ENCODE results near the gene SDK1. TPM values are rescaled to one million over a fixed set of nuclear protein-coding genes. Genes with fewer than 3 reads are reported as not detected.

The SDK1 gene
- total RNA-seq, 2 experiments from 2014 or later = 0.10 to 0.17 TPM

DNA sequence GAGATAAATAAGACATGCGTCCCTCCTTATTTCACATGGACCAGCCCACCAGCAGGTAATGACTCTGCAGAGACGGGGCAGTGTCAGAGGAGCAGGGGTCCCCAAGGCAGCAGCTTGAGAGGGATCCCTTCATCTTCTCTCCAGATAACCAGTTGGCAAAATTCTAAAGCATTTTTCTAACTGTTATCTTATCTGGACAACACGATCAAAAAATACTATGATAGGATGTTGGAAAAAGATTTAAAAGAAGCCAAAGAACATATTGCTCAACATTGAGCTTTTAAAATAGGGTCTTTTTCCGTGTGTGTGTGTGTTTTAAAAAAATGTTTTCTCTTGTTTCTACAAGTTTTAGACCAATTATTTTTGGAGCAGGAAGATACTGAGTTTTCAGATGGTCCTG is 641.2 kb downstream of the SDK1 start:
- ChIA-PET CTCF (no interaction called here), POLR2A (no interaction called here)
- peaks cover 2% of the 10 kb centered on the region for H3K9me3 Mint-ChIP-seq

DNA sequence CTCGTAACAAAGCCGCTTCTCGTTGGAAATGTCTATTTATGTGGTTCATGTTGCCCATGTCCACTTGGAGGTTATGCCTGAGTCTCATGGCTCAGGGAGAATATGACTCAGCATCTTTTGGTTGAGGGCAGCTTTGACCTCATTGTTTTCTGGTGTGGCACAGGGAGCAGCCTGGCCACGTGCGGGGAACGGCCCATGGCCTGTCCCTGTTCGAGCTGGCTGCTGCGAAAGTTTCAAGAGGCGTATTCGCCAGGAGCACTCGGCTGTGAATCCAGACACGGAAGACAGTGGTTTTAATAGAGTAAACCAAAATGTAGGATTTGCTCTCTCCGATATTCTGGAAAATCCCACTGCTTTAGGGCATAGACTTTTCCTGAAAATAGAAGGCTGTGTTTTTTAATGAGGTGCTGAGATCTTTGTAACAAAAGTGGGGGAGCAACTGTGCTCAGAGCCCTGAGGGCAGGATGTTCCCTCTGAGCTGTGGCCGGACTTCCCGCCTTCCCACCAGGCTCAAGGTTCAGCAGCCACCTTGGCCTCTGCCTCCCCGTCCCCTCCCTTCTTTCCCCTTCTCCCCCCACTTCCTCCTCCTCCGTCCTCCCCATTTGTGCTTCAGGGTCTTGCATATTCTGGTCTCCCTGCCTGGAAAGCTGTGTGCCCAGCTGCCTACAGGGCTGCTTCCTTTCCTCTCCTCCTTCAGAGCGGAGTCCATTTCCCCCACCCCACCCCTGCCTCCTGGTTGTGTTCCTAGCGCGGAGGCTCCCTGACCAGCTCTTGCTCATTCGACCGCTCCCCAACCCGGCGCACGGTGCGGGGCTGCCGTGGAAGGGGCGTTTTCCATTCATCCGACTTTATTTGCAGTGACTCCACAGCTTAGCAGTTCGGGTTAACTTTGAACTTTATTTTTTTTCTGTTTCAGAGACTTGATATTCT is 642.0 kb downstream of the SDK1 start:
- no peaks in the 10 kb centered on the region for H3K36me3 Mint-ChIP-seq (ENCODE audit: low read depth)
- peaks cover 2% of the 10 kb centered on the region for H3K9me3 Mint-ChIP-seq
- ChIA-PET POLR2A (no interaction called here), CTCF (no interaction called here)
- no peak for DNase-seq
- H3K4me1 Mint-ChIP-seq = no peaks in the 10 kb centered on the region
- no peak overlapping the region for H3K27ac Mint-ChIP-seq
- H3K27me3 Mint-ChIP-seq = no peaks in the 10 kb centered on the region
- H3K4me3 Mint-ChIP-seq = no peak overlapping the region

More for the DNA sequence above, 641.2 kb downstream of the SDK1 start:
- no peak overlapping the region for H3K4me3 Mint-ChIP-seq
- no peaks in the 10 kb centered on the region for H3K27me3 Mint-ChIP-seq
- H3K27ac Mint-ChIP-seq = no peak overlapping the region
- no peaks in the 10 kb centered on the region for H3K4me1 Mint-ChIP-seq
- no peaks in the 10 kb centered on the region for H3K36me3 Mint-ChIP-seq (ENCODE audit: low read depth)
- DNase-seq = no peak

GRCh38 chr7:3943779-3944520 is 642.9 kb downstream of the SDK1 start:
- Mint-ChIP-seq H3K4me3 (no peak overlapping the region), H3K27ac (no peak overlapping the region), H3K27me3 (no peaks in the 10 kb centered on the region), H3K4me1 (no peaks in the 10 kb centered on the region), H3K36me3 (ENCODE audit: low read depth) (no peaks in the 10 kb centered on the region), H3K9me3 (peaks cover 2% of the 10 kb centered on the region)
- no peak for DNase-seq
- POLR2A ChIA-PET = no interaction called here
- CTCF ChIA-PET = no interaction called here

DNA sequence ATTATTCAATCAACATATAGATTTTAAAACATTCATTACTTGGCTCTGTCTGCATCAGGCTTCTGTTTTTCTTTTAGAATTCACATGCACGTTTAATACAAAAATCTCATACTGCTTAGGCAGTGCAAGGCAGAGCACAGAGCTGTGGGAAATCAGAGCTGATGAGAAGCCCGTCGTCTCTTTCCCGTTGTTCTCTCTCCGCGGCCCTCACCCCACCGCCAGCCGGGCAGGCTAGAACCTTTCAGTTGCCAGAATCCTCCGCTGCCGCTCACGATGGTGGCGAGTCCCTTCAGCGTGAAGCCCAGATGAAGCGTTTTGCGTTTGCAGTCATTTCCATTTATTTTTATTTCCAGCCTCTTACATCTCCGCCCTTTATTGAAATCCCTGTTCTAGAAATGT is 648.2 kb downstream of the SDK1 start:
- CTCF ChIA-PET = no interaction called here
- H3K27ac Mint-ChIP-seq = no peak overlapping the region
- POLR2A ChIA-PET = no interaction called here
- no peaks in the 10 kb centered on the region for H3K27me3 Mint-ChIP-seq
- H3K4me1 Mint-ChIP-seq = no peaks in the 10 kb centered on the region
- no peak for DNase-seq
- H3K4me3 Mint-ChIP-seq = no peak overlapping the region
- no peaks in the 10 kb centered on the region for H3K9me3 Mint-ChIP-seq
- no peaks in the 10 kb centered on the region for H3K36me3 Mint-ChIP-seq (ENCODE audit: low read depth)

- Mint-ChIP-seq H3K4me1 (no peaks in the 10 kb centered on the region), H3K9me3 (no peaks in the 10 kb centered on the region), H3K27me3 (no peaks in the 10 kb centered on the region), H3K4me3 (no peak overlapping the region), H3K36me3 (ENCODE audit: low read depth) (no peaks in the 10 kb centered on the region), H3K27ac (no peak overlapping the region)
- ChIA-PET POLR2A (no interaction called here), CTCF (no interaction called here)
- DNase-seq = no peak
Measured at GRCh38 chr7:3950249-3950648, 649.2 kb downstream of the SDK1 start.

- no peaks in the 10 kb centered on the region for H3K4me1 Mint-ChIP-seq
- no peak for DNase-seq
- no peaks in the 10 kb centered on the region for H3K27me3 Mint-ChIP-seq
- CTCF ChIA-PET = no interaction called here
- H3K4me3 Mint-ChIP-seq = no peak overlapping the region
- POLR2A ChIA-PET = no interaction called here
- no peaks in the 10 kb centered on the region for H3K36me3 Mint-ChIP-seq (ENCODE audit: low read depth)
- no peak overlapping the region for H3K27ac Mint-ChIP-seq
- no peaks in the 10 kb centered on the region for H3K9me3 Mint-ChIP-seq
Measured at GRCh38 chr7:3951316-3952055, 650.4 kb downstream of the SDK1 start.

DNA sequence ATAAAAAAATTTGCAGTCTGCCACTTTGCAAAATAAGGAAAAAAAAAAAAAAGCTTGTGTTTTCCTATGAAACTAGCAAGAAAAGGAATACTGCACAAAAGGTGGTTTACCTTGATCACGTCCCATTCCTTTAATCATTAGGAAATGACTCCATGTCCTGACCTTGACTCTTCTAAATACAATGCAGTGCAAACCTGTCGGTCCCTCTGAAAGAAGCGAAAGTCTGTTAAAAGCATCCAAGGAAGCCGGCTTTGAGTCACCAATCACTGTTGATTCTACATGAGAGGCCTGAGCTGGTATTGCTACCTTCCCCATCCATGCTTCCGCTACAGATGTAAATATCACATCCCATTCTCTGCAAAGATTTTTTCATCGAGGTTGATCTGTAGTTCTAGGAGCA is 652.1 kb downstream of the SDK1 start:
- H3K9me3 Mint-ChIP-seq = no peaks in the 10 kb centered on the region
- POLR2A ChIA-PET = no interaction called here
- CTCF ChIA-PET = no interaction called here
- no peaks in the 10 kb centered on the region for H3K4me1 Mint-ChIP-seq
- no peak overlapping the region for H3K27ac Mint-ChIP-seq
- no peak overlapping the region for H3K4me3 Mint-ChIP-seq
- H3K36me3 Mint-ChIP-seq (ENCODE audit: low read depth) = no peaks in the 10 kb centered on the region
- no peaks in the 10 kb centered on the region for H3K27me3 Mint-ChIP-seq
- no peak for DNase-seq

GRCh38 chr7:3953946-3954345 is 652.9 kb downstream of the SDK1 start:
- no peak overlapping the region for H3K27ac Mint-ChIP-seq
- no peaks in the 10 kb centered on the region for H3K9me3 Mint-ChIP-seq
- H3K4me3 Mint-ChIP-seq = no peak overlapping the region
- H3K27me3 Mint-ChIP-seq = no peaks in the 10 kb centered on the region
- POLR2A ChIA-PET = no interaction called here
- DNase-seq = no peak
- no peaks in the 10 kb centered on the region for H3K36me3 Mint-ChIP-seq (ENCODE audit: low read depth)
- CTCF ChIA-PET = no interaction called here
- H3K4me1 Mint-ChIP-seq = no peaks in the 10 kb centered on the region

GRCh38 chr7:3955026-3955425 is 654.0 kb downstream of the SDK1 start:
- no peaks in the 10 kb centered on the region for H3K27me3 Mint-ChIP-seq
- CTCF ChIA-PET = no interaction called here
- no peak for DNase-seq
- H3K27ac Mint-ChIP-seq = no peak overlapping the region
- POLR2A ChIA-PET = no interaction called here
- no peak overlapping the region for H3K4me3 Mint-ChIP-seq
- H3K9me3 Mint-ChIP-seq = no peaks in the 10 kb centered on the region
- H3K36me3 Mint-ChIP-seq (ENCODE audit: low read depth) = no peaks in the 10 kb centered on the region
- H3K4me1 Mint-ChIP-seq = no peaks in the 10 kb centered on the region

- CTCF ChIA-PET = no interaction called here
- H3K27me3 Mint-ChIP-seq = no peaks in the 10 kb centered on the region
- no peaks in the 10 kb centered on the region for H3K9me3 Mint-ChIP-seq
- H3K4me1 Mint-ChIP-seq = no peaks in the 10 kb centered on the region
- H3K36me3 Mint-ChIP-seq (ENCODE audit: low read depth) = no peaks in the 10 kb centered on the region
- DNase-seq = no peak
- H3K27ac Mint-ChIP-seq = no peak overlapping the region
- POLR2A ChIA-PET = no interaction called here
- H3K4me3 Mint-ChIP-seq = no peak overlapping the region
Measured at GRCh38 chr7:3955751-3956696, 655.0 kb downstream of the SDK1 start.

DNA sequence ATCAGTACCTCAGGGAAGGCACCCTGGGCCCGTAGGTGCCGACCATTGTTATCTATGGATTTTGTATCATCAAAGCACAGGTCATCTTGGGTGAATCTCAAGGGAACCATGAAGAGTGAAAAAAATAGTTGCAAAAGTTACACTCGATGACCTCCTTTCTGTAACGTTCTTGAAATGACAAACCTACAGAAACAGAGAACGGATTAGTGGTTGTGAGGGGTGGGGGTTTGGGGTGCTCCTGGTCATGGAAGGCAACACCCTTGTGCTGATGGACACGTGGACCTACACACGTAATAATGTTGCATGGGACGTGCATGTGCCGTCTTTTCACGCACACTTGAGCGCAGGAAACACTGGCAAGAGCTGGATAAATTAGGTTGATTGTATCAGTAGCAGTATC is 655.9 kb downstream of the SDK1 start:
- H3K27ac Mint-ChIP-seq = no peak overlapping the region
- H3K9me3 Mint-ChIP-seq = no peaks in the 10 kb centered on the region
- H3K4me1 Mint-ChIP-seq = no peaks in the 10 kb centered on the region
- no peak overlapping the region for H3K4me3 Mint-ChIP-seq
- no peaks in the 10 kb centered on the region for H3K36me3 Mint-ChIP-seq (ENCODE audit: low read depth)
- DNase-seq = no peak
- no peaks in the 10 kb centered on the region for H3K27me3 Mint-ChIP-seq
- ChIA-PET CTCF (no interaction called here), POLR2A (no interaction called here)

DNA sequence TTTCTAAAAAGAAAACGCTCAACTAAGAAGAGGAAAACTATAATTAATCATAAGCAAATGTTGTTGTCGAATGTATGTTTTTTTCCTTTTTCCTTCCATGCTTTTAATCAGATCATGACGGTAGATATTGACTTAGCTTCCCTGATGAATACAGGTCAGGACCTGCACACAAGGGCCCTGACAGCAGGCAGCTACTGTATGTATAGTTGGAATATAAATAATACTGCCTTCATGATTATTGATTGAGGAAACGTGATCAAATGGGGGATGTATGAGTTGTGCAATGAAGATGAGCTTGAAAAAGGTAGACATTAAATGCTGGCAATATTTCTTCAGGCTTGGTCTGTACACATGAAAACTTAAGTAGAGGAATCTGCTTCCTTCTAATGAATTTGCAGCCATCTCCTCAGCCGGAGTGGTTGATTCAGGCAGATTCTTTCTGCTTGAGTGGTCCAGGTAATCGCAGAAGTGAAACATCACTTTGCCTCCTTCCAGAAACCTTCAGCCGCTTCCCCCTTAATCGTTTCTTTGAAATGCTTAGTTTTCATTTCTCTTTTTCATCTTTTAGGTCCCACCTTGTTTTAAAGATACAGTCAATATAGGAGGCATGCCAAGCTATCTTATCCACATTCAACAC is 656.5 kb downstream of the SDK1 start:
- no peaks in the 10 kb centered on the region for H3K9me3 Mint-ChIP-seq
- no peaks in the 10 kb centered on the region for H3K36me3 Mint-ChIP-seq (ENCODE audit: low read depth)
- H3K27ac Mint-ChIP-seq = no peak overlapping the region
- no peaks in the 10 kb centered on the region for H3K27me3 Mint-ChIP-seq
- no peak overlapping the region for H3K4me3 Mint-ChIP-seq
- ChIA-PET CTCF (no interaction called here), POLR2A (no interaction called here)
- no peaks in the 10 kb centered on the region for H3K4me1 Mint-ChIP-seq
- DNase-seq = no peak

Measured in activated CD4-positive, alpha-beta T cell treated with anti-CD3 and anti-CD28 coated beads, Interleukin-2, amount 10 ng/mL, durations not matched to agents 7 days and 5 days (primary cell).